ENCODE results near the gene XG. TPM values are rescaled to one million over a fixed set of nuclear protein-coding genes. Genes with fewer than 3 reads are reported as not detected.

Gene XG
- polyA plus RNA-seq, 3 donors: not detected

DNA sequence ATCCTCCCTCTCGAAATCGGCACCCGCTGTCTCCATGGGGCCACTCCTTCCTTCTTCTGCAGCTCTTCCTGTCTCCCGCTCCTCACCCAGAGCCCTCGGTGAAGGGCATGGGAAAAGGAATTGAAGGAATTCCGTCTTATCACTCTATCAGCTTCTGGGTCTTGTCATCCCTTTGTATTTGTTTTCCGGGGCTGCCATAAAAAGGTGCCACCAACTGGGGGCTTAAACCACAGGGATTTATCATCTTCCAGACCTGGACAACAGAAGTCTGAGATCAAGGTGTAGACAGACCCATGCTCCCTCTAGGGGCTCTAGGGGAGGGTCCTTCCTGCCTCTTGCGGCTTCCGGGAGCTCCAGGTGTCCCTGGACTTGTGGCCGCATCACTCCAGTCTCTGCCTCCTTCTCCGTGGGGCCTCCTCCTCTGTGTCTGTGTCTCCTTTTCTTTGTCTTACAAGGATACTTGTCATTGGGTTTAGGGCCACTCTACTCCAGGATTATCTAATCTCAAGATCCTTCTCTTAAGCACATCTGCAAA is 36.7 kb upstream of the XG start:
- peaks cover 0 to 2% (median 0%) of the 10 kb centered on the region in 7 donors for H3K9me3 Mint-ChIP-seq
- intact Hi-C loops (cut with micrococcal nuclease): loop anchor here in 1 of 2 donors (5.0 kb wide), 1 partner anchor 68 kb away; no protein-coding TSS in a partner anchor
- H3K4me1 Mint-ChIP-seq: peaks cover 11% of the 10 kb centered on the region
- H3K4me3 Mint-ChIP-seq: no peak overlapping the region
- peak overlapping the region in 6 of 7 donors; percentile 16 to 82 (median 50) for H3K27ac Mint-ChIP-seq
- Histone ChIP-seq H3K27me3 (ENCODE audit: control insufficient read depth in 2 of 2, insufficient read depth in 2 of 2, low read length in 2 of 2) (no peaks in the 10 kb centered on the region), H3K9ac (ENCODE audit: insufficient read depth, low read length, poor library complexity, severe bottlenecking) (no peak overlapping the region), H3K36me3 (replicated peaks in 1 of 2; ENCODE audit: control insufficient read depth in 1 of 2, insufficient read depth in 2 of 2, low read length in 2 of 2) (peaks cover 48 to 75% of the 10 kb centered on the region in 2 donors), H3K27ac (ENCODE audit: low read depth in 1 of 2, low read length in 2 of 2) (no peak overlapping the region), H3K4me3 (replicated peaks in 1 of 3; ENCODE audit: low read depth in 2 of 3, low read length in 3 of 3) (no peak overlapping the region), H4K20me1 (ENCODE audit: insufficient read depth, low read length) (peaks cover 11% of the 10 kb centered on the region), H3K79me2 (ENCODE audit: insufficient read depth, low read length) (peaks cover 22% of the 10 kb centered on the region), H2AFZ (ENCODE audit: insufficient read depth, low read depth, low read length, poor library complexity, severe bottlenecking) (no peak overlapping the region), H3K4me2 (replicated peaks; ENCODE audit: extremely low read depth, low read length, poor library complexity, severe bottlenecking) (no peak overlapping the region), H3K9me3 (replicated peaks in 1 of 2; ENCODE audit: control insufficient read depth in 1 of 2, insufficient read depth in 1 of 2, low read length in 2 of 2) (no peaks in the 10 kb centered on the region), H3K4me1 (ENCODE audit: control insufficient read depth in 1 of 2, insufficient read depth in 2 of 2, low read length in 2 of 2) (peaks cover 8 to 9% of the 10 kb centered on the region in 2 donors)
- TF ChIP-seq, protein P1, sequence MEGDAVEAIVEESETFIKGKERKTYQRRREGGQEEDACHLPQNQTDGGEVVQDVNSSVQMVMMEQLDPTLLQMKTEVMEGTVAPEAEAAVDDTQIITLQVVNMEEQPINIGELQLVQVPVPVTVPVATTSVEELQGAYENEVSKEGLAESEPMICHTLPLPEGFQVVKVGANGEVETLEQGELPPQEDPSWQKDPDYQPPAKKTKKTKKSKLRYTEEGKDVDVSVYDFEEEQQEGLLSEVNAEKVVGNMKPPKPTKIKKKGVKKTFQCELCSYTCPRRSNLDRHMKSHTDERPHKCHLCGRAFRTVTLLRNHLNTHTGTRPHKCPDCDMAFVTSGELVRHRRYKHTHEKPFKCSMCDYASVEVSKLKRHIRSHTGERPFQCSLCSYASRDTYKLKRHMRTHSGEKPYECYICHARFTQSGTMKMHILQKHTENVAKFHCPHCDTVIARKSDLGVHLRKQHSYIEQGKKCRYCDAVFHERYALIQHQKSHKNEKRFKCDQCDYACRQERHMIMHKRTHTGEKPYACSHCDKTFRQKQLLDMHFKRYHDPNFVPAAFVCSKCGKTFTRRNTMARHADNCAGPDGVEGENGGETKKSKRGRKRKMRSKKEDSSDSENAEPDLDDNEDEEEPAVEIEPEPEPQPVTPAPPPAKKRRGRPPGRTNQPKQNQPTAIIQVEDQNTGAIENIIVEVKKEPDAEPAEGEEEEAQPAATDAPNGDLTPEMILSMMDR (IDR thresholded peaks at IDR 0.05): no peak
- H3K36me3 Mint-ChIP-seq: peaks cover 57 to 62% of the 10 kb centered on the region in 2 donors
- no peak for DNase-seq
- no peaks in the 10 kb centered on the region for H3K27me3 Mint-ChIP-seq (ENCODE audit: low read depth in 3 of 3)
- WGBS (ENCODE audit: insufficient coverage): 94% methylated on average over 3 of the region's 11 CpGs

GRCh38 chrX:2717312-2717711 is 34.5 kb upstream of the XG start:
- WGBS (ENCODE audit: insufficient coverage): 18% methylated on average over 5 of the region's 5 CpGs
- H3K4me3 Mint-ChIP-seq: no peak overlapping the region
- intact Hi-C loops (cut with micrococcal nuclease): loop anchor here in 1 of 2 donors (5.0 kb wide), 1 partner anchor 70 kb away; no protein-coding TSS in a partner anchor

More at GRCh38 chrX:2717312-2717711, 34.5 kb upstream of the XG start:
- H3K4me1 ChIP-seq (ENCODE audit: control insufficient read depth in 1 of 2, insufficient read depth in 2 of 2, low read length in 2 of 2): no peaks in the 10 kb centered on the region
- no peak overlapping the region for H3K9ac ChIP-seq (ENCODE audit: insufficient read depth, low read length, poor library complexity, severe bottlenecking)
- H3K79me2 ChIP-seq (ENCODE audit: insufficient read depth, low read length): peaks cover 14% of the 10 kb centered on the region
- H3K9me3 ChIP-seq (replicated peaks in 1 of 2; ENCODE audit: control insufficient read depth in 1 of 2, insufficient read depth in 1 of 2, low read length in 2 of 2): no peaks in the 10 kb centered on the region
- H4K20me1 ChIP-seq (ENCODE audit: insufficient read depth, low read length): peaks cover 11% of the 10 kb centered on the region
- no peak overlapping the region for H3K4me2 ChIP-seq (replicated peaks; ENCODE audit: extremely low read depth, low read length, poor library complexity, severe bottlenecking)
- H3K27ac Mint-ChIP-seq: peak overlapping the region in 3 of 7 donors; percentile 30 to 67 (median 42)
- no peak for DNase-seq
- peaks cover 69 to 76% of the 10 kb centered on the region in 2 donors for H3K36me3 Mint-ChIP-seq
- no peak overlapping the region for H3K4me3 ChIP-seq (replicated peaks in 1 of 3; ENCODE audit: low read depth in 2 of 3, low read length in 3 of 3)
- H2AFZ ChIP-seq (ENCODE audit: insufficient read depth, low read depth, low read length, poor library complexity, severe bottlenecking): no peak overlapping the region
- peaks cover 64 to 96% of the 10 kb centered on the region in 2 donors for H3K36me3 ChIP-seq (replicated peaks in 1 of 2; ENCODE audit: control insufficient read depth in 1 of 2, insufficient read depth in 2 of 2, low read length in 2 of 2)
- no peaks in the 10 kb centered on the region for H3K27me3 ChIP-seq (ENCODE audit: control insufficient read depth in 2 of 2, insufficient read depth in 2 of 2, low read length in 2 of 2)
- H3K9me3 Mint-ChIP-seq: peaks cover 0 to 2% (median 0%) of the 10 kb centered on the region in 7 donors
- TF ChIP-seq, protein P1 (IDR thresholded peaks at IDR 0.05): no peak
- peaks cover 2% of the 10 kb centered on the region for H3K4me1 Mint-ChIP-seq
- H3K27me3 Mint-ChIP-seq (ENCODE audit: low read depth in 3 of 3): no peaks in the 10 kb centered on the region
- no peak overlapping the region for H3K27ac ChIP-seq (ENCODE audit: low read depth in 1 of 2, low read length in 2 of 2)

Measured in CD14-positive monocyte (primary cell).